Body of pancreas (tissue), 4 donors: Measurements from ENCODE around the gene AKAP13.
"Not testable (repeated sequence)": the region's sequence is repeated elsewhere in the genome, so short reads cannot be mapped to it uniquely, and the experiment has no call there.

Experiments used
- POLR2A ChIP-seq, 3 donors: fragments of 450-650 bp; IDR thresholded peaks; one replicate each; pipeline ENCODE4 v1.6.1; 2016; ENCODE audit warnings: antibody characterized with exemption in 3 of 3, mild to moderate bottlenecking in 2 of 3
- TF ChIP-seq, protein P1 (sequence below), 7 experiments: fragments of 450-650 bp in 4 of 7; fragments of 200-600 bp in 3 of 7; sonication (generic) in 3 of 7; IDR thresholded peaks; one replicate each; pipeline ENCODE4 v1.5.1; 2016 to 2019; ENCODE audit warnings: antibody characterized with exemption in 7 of 7

DNA sequence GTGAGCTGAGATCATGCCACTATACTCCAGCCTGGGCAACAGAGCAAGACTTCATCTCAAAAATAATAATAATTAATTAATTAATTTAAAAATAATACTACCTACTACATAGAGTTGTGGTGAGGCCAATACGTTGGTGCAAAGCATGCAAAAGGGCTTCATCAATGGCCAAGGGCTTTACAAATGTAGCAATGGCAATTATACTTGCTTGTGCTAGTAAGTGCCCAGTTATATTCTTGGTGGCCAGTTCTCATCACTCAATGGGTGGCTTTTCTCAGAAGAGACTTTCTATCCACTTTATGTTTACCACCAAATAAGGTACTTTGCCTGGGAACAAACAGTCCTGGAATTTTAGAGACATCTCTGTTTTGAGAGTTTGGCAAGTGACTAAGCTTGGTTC lies 36.2 kb upstream of the AKAP13 start:
- TF ChIP-seq POLR2A (IDR thresholded peaks at IDR 0.05): not testable (repeated sequence)
- TF ChIP-seq, protein P1, sequence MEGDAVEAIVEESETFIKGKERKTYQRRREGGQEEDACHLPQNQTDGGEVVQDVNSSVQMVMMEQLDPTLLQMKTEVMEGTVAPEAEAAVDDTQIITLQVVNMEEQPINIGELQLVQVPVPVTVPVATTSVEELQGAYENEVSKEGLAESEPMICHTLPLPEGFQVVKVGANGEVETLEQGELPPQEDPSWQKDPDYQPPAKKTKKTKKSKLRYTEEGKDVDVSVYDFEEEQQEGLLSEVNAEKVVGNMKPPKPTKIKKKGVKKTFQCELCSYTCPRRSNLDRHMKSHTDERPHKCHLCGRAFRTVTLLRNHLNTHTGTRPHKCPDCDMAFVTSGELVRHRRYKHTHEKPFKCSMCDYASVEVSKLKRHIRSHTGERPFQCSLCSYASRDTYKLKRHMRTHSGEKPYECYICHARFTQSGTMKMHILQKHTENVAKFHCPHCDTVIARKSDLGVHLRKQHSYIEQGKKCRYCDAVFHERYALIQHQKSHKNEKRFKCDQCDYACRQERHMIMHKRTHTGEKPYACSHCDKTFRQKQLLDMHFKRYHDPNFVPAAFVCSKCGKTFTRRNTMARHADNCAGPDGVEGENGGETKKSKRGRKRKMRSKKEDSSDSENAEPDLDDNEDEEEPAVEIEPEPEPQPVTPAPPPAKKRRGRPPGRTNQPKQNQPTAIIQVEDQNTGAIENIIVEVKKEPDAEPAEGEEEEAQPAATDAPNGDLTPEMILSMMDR (IDR thresholded peaks at IDR 0.05): not testable (repeated sequence)
